HG03521 (cell line): ENCODE results near the gene DCTPP1.
A peak's percentile ranks its signal among the peaks of the same experiment; 100 is the strongest.
"Not testable (repeated sequence)": the region's sequence is repeated elsewhere in the genome, so short reads cannot be mapped to it uniquely, and the experiment has no call there.

Source experiments
- ATAC-seq: cut with Tn5 transposase; IDR thresholded peaks from one replicate; pipeline ENCODE4 v1.9.1; 2021; ENCODE audit warnings: mild to moderate bottlenecking, moderate library complexity; ENCODE audit not compliant: unreplicated experiment

DCTPP1 gene

GRCh38 chr16:30429678-30430427 lies at the start of gene DCTPP1:
DCTPP1 (minus strand) TSS chr16:30430030; CDS start chr16:30429980, 50 bp downstream.
- peak; percentile 96 for ATAC-seq

- no peak for ATAC-seq
These were observed 49.1 kb upstream of the DCTPP1 start for GRCh38 chr16:30478766-30479478.

GRCh38 chr16:30477773-30478172 lies 47.9 kb upstream of the DCTPP1 start:
- not testable (repeated sequence) for ATAC-seq

- ATAC-seq = no peak
These were observed 47.2 kb upstream of the DCTPP1 start for GRCh38 chr16:30476991-30477390.

DNA sequence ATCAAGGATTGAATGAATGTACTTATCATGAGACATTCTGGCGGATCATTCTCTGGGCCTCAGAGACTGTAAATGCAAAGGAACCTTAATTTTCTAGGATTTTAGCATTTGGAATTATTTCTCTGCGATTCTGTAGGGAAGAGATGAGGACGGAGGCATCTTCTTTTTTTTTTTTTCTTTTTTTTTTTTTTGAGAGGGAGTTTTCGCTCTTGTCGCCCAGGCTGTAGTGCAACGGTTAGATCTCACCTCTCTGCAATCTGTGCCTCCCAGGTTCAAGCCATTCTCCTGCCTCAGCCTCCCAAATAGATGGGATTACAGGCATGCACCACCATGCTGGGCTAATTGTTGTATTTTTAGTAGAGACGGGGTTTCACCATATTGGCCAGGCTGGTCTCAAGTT lies 44.9 kb upstream of the DCTPP1 start:
- ATAC-seq = no peak

DNA sequence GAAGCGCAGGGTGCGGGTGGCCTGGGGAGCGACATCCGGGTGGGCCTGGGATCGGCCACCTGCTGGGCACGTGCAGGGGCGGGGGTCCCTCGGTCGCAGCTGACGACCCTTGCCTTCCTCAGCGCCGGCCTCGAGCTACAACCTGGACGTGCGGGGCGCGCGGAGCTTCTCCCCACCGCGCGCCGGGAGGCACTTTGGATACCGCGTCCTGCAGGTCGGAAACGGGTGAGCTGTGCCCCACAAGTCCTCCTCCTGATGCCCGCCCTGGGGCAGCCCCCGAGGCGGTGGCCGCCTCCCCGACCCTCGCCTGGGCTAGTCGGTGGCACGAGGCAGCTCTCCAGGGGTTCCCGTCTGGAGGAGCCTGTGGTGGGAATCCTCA lies 44.2 kb upstream of the DCTPP1 start:
- ATAC-seq = no peak

DNA sequence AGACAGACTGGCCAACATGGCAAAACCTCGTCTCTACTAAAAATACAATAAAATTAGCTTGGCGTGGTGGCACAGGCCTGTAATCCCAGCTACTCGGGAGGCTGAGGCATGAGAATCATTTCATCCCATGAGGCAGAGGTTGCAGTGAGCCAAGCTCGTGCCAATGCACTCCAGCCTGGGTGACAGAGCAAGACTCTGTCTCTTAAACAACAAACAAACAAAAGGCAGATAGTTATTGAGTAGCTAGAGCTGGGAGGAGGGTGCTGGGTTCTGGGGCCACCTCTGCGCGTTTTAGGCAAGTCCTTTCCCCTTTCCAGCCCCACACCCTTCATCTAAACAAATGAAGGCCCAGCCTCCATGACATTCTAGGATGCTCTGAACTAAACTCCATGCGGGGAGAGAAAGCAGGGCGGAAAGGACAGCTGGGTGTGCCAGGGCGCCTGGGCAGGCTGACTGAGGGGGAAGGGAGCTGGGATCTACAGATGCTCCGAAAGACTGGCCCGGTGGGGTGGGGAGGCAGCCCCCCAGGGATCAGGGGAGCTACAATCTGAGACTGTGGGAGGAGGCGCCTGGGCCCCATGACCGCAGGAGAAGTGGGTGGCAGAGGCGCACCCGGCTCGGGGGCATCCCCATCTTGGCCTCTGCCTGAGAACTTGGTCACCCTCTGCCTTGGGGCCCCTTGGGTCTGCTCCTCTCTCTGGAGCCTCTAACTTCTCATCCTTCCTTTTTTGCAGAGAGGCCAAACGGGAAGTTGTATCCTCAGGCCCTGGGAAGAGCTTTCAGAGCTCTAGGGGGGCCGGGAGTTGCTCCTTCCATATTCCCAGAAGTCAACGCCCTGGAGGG lies 43.6 kb upstream of the DCTPP1 start:
- no peak for ATAC-seq

DNA sequence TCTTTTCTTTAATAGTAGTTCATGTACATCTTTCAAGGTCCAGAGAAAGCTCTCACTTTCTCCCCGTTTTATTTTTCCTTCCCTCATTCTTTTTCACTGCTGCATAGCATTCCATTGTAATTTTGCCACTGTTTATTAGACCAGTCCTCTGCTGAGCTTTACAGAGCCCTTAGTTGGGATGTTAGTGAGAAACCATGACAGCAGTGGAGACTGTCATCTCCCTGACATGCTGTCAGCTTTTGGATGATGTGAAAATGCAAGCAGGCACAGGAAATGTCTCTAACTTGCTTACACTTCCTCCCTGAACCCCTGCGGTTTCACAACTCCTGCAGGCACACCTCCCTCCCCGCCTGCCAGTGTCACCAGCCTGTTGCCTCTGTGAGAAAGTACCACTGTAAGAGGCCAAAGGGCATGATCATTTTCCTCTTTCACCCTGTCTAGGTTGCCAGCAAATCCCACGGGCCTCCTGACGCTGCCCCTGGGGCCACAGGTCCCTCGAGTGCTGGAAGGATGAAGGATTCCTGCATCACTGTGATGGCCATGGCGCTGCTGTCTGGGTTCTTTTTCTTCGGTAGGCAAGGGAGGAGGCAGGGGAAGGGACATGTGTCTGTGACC lies 42.6 kb upstream of the DCTPP1 start, which contains the start of gene ITGAL:
Gene ITGAL (plus strand): TSS at position 415 of the 615 bp plus-strand sequence. CDS start 96 bp downstream, at position 511.
- ATAC-seq = peak; percentile 43

- ATAC-seq = no peak
These were observed 40.8 kb upstream of the DCTPP1 start for GRCh38 chr16:30470632-30470995.

GRCh38 chr16:30470170-30470512 lies 40.3 kb upstream of the DCTPP1 start:
- ATAC-seq = no peak

DNA sequence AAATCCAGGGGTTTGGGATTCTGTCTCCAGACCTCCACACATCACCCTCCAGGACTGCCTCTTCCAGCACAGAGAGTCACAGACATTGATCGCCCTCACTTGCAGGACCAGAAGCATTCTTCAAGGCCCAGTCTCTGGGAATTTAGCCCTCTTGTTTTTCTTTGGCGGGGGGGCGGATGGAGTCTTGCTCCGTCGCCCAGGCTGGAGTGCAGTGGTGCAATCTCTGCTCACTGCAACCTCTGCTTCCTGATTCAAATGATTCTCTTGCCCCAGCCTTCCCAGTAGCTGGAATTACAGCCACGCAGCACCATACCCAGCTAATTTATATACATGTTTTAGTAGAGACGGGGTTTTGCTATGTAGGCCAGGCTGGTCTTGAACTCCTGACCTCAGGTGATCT lies 34.2 kb upstream of the DCTPP1 start:
- no peak for ATAC-seq

- not testable (repeated sequence) for ATAC-seq
These were observed 31.6 kb upstream of the DCTPP1 start for GRCh38 chr16:30461426-30461825.

- no peak for ATAC-seq
These were observed 29.6 kb upstream of the DCTPP1 start for GRCh38 chr16:30459456-30459855.

DNA sequence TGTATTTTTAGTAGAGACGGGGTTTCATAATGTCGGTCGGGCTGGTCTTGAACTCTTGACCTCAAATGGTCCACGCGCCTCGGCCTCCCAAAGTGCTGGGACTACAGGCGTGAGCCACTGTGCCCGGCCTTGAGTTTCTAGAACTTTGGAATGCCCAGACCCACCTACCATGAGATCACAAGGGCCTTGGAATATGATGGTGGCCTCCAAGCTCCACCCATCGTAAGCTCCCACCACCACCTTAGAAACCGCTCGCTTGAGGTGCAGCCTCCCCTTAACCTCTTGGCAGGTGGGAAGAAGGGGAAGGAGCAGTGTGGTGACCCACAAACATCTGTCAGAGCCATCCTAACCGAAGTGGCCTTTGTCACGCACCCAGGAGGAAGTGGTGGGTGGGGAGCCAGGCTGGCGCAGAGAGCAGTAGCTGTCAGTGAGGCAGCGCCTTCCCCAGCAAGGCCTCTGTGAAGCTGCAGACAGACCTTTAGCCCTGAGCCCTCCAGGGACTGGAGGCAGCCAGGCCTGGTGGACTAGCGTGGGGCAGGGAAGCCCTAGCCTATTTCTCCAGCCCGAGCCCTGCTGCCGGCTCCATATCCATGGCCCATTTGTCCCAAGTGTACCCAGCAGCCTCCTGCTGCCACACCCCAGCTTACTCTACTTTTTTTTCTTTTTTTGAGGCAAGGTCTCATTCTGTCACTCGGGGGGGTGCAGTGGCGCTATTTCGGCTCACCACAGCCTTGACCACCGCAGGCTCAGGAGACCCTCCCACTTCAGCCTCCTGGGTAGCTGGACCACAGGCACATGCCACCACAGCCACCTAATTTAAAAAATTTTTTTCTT lies 28.9 kb upstream of the DCTPP1 start:
- peak; percentile 72 for ATAC-seq

GRCh38 chr16:30457743-30458560 lies 28.1 kb upstream of the DCTPP1 start:
- no peak for ATAC-seq

GRCh38 chr16:30457256-30457655 lies 27.4 kb upstream of the DCTPP1 start:
- ATAC-seq = no peak

GRCh38 chr16:30456302-30456701 lies 26.5 kb upstream of the DCTPP1 start:
- no peak for ATAC-seq

DNA sequence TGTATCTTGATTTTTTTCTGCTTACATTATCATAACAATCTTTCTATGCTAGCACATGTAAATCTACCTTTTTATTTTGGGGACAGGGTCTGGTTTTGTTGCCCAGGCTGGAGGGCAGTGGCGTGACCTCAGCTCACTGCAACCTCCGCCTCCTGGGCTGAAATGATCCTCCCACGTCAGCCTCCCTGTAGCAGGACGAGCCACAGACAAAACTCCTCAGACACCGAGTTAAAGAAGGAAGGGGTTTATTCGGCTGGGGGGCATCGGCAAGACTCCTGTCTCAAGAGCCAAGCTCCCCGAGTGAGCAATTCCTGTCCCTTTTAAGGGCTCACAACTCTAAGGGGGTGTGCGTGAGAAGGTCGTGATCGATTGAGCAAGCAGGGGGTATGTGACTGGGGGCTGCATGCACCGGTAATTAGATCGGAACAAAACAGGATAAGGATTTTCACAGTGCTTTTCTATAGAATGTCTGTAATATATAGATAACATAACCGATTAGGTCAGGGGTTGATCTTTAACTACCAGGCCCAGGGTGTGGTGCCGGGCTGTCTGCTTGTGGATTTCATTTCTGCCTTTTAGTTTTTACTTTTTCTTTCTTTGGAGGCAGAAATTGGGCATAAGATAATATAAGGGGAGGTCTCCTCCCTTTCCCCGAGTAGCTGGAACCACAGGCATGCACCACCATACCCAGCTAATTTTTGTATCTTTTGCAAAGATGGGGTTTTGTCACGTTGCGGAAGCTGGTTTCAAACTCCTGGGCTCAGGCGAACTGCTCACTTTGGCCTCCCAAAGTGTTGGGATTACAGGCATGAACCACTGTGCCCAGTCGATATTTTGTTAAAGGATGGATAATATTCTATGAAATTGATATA lies 23.1 kb upstream of the DCTPP1 start:
- not testable (repeated sequence) for ATAC-seq

GRCh38 chr16:30449116-30449435 lies 19.2 kb upstream of the DCTPP1 start:
- no peak for ATAC-seq
